ENCODE results near the gene NLRP3.
"Not testable (repeated sequence)": the region's sequence is repeated elsewhere in the genome, so short reads cannot be mapped to it uniquely, and the experiment has no call there.

The NLRP3 gene

GRCh38 chr1:247390996-247391395, 25.0 kb upstream of the NLRP3 start:
- DNase-seq (ENCODE audit: low read depth): no peak
- H3K4me3 ChIP-seq (ENCODE audit: low read depth, low read length): no peak overlapping the region
- TF ChIP-seq CTCF (IDR thresholded peaks at IDR 0.05; ENCODE audit: low read depth, low read length, missing control alignments): no peak
- in situ Hi-C loops (cut with HindIII; ENCODE audit: low sequenced_read_pairs): no loop called here

GRCh38 chr1:247392088-247392487, 23.9 kb upstream of the NLRP3 start:
- in situ Hi-C loops (cut with HindIII; ENCODE audit: low sequenced_read_pairs): no loop called here
- no peak for TF ChIP-seq CTCF (IDR thresholded peaks at IDR 0.05; ENCODE audit: low read depth, low read length, missing control alignments)
- no peak for DNase-seq (ENCODE audit: low read depth)
- no peak overlapping the region for H3K4me3 ChIP-seq (ENCODE audit: low read depth, low read length)

GRCh38 chr1:247395075-247395474, 20.9 kb upstream of the NLRP3 start:
- DNase-seq (ENCODE audit: low read depth); H3K4me3 ChIP-seq (ENCODE audit: low read depth, low read length); in situ Hi-C loops (cut with HindIII; ENCODE audit: low sequenced_read_pairs): not testable (repeated sequence)

- in situ Hi-C loops (cut with HindIII; ENCODE audit: low sequenced_read_pairs): loop anchor here (5.0 kb wide), 1 partner anchor 62 kb away; no protein-coding TSS in a partner anchor
- no peak for DNase-seq (ENCODE audit: low read depth)
- no peak overlapping the region for H3K4me3 ChIP-seq (ENCODE audit: low read depth, low read length)
- TF ChIP-seq CTCF (IDR thresholded peaks at IDR 0.05; ENCODE audit: low read depth, low read length, missing control alignments): no peak
Measured at GRCh38 chr1:247400685-247401084, 15.3 kb upstream of the NLRP3 start.

GRCh38 chr1:247401310-247402119, 14.5 kb upstream of the NLRP3 start:
- TF ChIP-seq CTCF (IDR thresholded peaks at IDR 0.05; ENCODE audit: low read depth, low read length, missing control alignments): no peak
- DNase-seq (ENCODE audit: low read depth): no peak
- in situ Hi-C loops (cut with HindIII; ENCODE audit: low sequenced_read_pairs): loop anchor here (5.0 kb wide), 1 partner anchor 61 kb away; no protein-coding TSS in a partner anchor
- no peak overlapping the region for H3K4me3 ChIP-seq (ENCODE audit: low read depth, low read length)

GRCh38 chr1:247402120-247402675, 13.8 kb upstream of the NLRP3 start:
- no peak for DNase-seq (ENCODE audit: low read depth)
- TF ChIP-seq CTCF (IDR thresholded peaks at IDR 0.05; ENCODE audit: low read depth, low read length, missing control alignments): no peak
- no peak overlapping the region for H3K4me3 ChIP-seq (ENCODE audit: low read depth, low read length)
- in situ Hi-C loops (cut with HindIII; ENCODE audit: low sequenced_read_pairs): loop anchor here (5.0 kb wide), 1 partner anchor 60 kb away; no protein-coding TSS in a partner anchor

- in situ Hi-C loops (cut with HindIII; ENCODE audit: low sequenced_read_pairs): no loop called here
- TF ChIP-seq CTCF (IDR thresholded peaks at IDR 0.05; ENCODE audit: low read depth, low read length, missing control alignments): no peak
- no peak overlapping the region for H3K4me3 ChIP-seq (ENCODE audit: low read depth, low read length)
- DNase-seq (ENCODE audit: low read depth): no peak
Measured at GRCh38 chr1:247406014-247406656, 9.8 kb upstream of the NLRP3 start.
